Hepatocyte (in vitro differentiated cells): ENCODE results near the gene RUVBL2.

Experiments
- CTCF ChIP-seq: fragments of 200-600 bp; sonication (generic); IDR thresholded peaks from 2 replicates; pipeline ENCODE4 v1.5.1; 2016; ENCODE audit warnings: antibody characterized with exemption, mild to moderate bottlenecking; ENCODE audit not compliant: poor library complexity
- EZH2 ChIP-seq: fragments of 200-600 bp; sonication (generic); IDR thresholded peaks from 2 replicates; pipeline ENCODE4 v1.6.1; 2016; ENCODE audit warnings: antibody characterized with exemption, mild to moderate bottlenecking, borderline replicate concordance
- EZH2phosphoT487 ChIP-seq: fragments of 200-600 bp; sonication (generic); IDR thresholded peaks from one replicate; pipeline ENCODE4 v1.6.1; 2018; ENCODE audit warnings: antibody characterized with exemption, mild to moderate bottlenecking, low read depth, moderate library complexity; ENCODE audit not compliant: unreplicated experiment, severe bottlenecking

GRCh38 chr19:48993175-48994034 is at the start of gene RUVBL2, which contains the start of gene GYS1:
- TF ChIP-seq CTCF (peak; percentile 95), EZH2phosphoT487 (no peak), EZH2 (no peak)
